Spleen (tissue), 11 donors: ENCODE data around the gene TPRG1. TPM values are rescaled to one million over a fixed set of nuclear protein-coding genes. Genes with fewer than 3 reads are reported as not detected.

Source experiments
- DNase-seq: peaks from one replicate; pipeline ENCODE4 v3.0.0-alpha.2; 2020
- H3K27ac ChIP-seq, 8 donors: fragments of 200-600 bp; sonication (generic) in 7 of 8; 1 replicate in 4 of 8; 2 replicates in 4 of 8; pipeline versions ENCODE4 v1.5.0 to v1.8.0; 2016 to 2021; ENCODE audit warnings: inconsistent platforms in 4 of 8, mild to moderate bottlenecking in 4 of 8, moderate library complexity in 1 of 8
- H3K27me3 ChIP-seq, 7 donors: fragments of 200-600 bp; sonication (generic) in 6 of 7; replicated peaks in 1 of 7; 1 replicate in 4 of 7; 2 replicates in 3 of 7; pipeline versions ENCODE4 v1.5.0 to v1.8.0; 2016 to 2021; ENCODE audit warnings: inconsistent platforms in 3 of 7, mild to moderate bottlenecking in 1 of 7
- H3K36me3 ChIP-seq, 6 donors: fragments of 200-600 bp; sonication (generic) in 5 of 6; 1 replicate in 4 of 6; 2 replicates in 2 of 6; pipeline versions ENCODE4 v1.5.0 to v1.8.0; 2016 to 2021; ENCODE audit warnings: inconsistent platforms in 2 of 6
- H3K4me1 ChIP-seq, 6 donors: fragments of 200-600 bp; sonication (generic) in 5 of 6; 1 replicate in 3 of 6; 2 replicates in 3 of 6; pipeline versions ENCODE4 v1.5.0 to v1.8.0; 2016 to 2021; ENCODE audit warnings: inconsistent platforms in 3 of 6
- H3K4me3 ChIP-seq, 8 donors: fragments of 200-600 bp; sonication (generic) in 7 of 8; 1 replicate in 4 of 8; 2 replicates in 4 of 8; pipeline versions ENCODE4 v1.5.0 to v1.8.0; 2016 to 2021; ENCODE audit warnings: inconsistent platforms in 4 of 8, mild to moderate bottlenecking in 4 of 8, moderate library complexity in 2 of 8
- H3K9me3 ChIP-seq, 8 donors: fragments of 200-600 bp; sonication (generic) in 7 of 8; 1 replicate in 4 of 8; 2 replicates in 4 of 8; pipeline versions ENCODE4 v1.5.0 to v1.8.0; 2016 to 2021; ENCODE audit warnings: inconsistent platforms in 4 of 8
- CTCF ChIP-seq, 11 experiments: fragments of 200-600 bp in 7 of 11; fragments of 450-650 bp in 4 of 11; sonication (generic) in 4 of 11; IDR thresholded peaks in 8 of 11; conservative IDR thresholded peaks in 3 of 11; 1 replicate in 7 of 11; 2 replicates in 4 of 11; pipeline versions ENCODE4 v1.4.0 to v1.8.0; 2016 to 2021; ENCODE audit warnings: antibody characterized with exemption in 11 of 11, inconsistent platforms in 4 of 11, mild to moderate bottlenecking in 1 of 11
- POLR2A ChIP-seq, 3 donors: fragments of 450-650 bp; IDR thresholded peaks; one replicate each; pipeline ENCODE4 v1.5.1; 2017; ENCODE audit warnings: antibody characterized with exemption in 3 of 3, mild to moderate bottlenecking in 1 of 3
- POLR2AphosphoS5 ChIP-seq, 3 donors: sonication (generic); formaldehyde crosslinking; IDR thresholded peaks; one replicate each; pipeline ENCODE4 v1.5.1; 2017; ENCODE audit warnings: antibody characterized with exemption in 3 of 3
- WGBS, 5 donors: extraction: QIAGEN DNeasy Blood & Tissue Kit in 3 of 5; methylation state at CpG; one replicate each; pipeline versions ENCODE4 v1.1.5 to v1.1.7; 2013 to 2018; 5-methylcytosine and 5-hydroxymethylcytosine counted together
- intact Hi-C: fragments of 100-400 bp; cut with DNase I; formaldehyde crosslinking; loops from one replicate; pipeline ENCODE4 v1.15.0; 2023; ENCODE audit warnings: low total_unique reads
- polyA plus RNA-seq, 3 donors: library from polyadenylated mRNA; stranded (reverse); fragments of 200-250 nt; gene quantifications; one replicate each; pipeline ENCODE4 v1.2.1, GENCODE V29; 2013
- total RNA-seq, 7 donors: library from RNA; depleted of rRNA in 3 of 7; stranded (reverse); fragments of >200 nt in 3 of 7; fragmentation: NEBNext Ultra II Directional in 4 of 7; extraction: Animal tissue kit (Norgen Biotek cat#: 25700) in 4 of 7; gene quantifications; one replicate each; pipeline versions ENCODE4 v1.1.0 to v1.2.1, GENCODE V29; 2016 to 2021
- donor health status: healthy with polysubstance abuse.
- donor health status: DM: no; HTN: no; CAD: no; lungs with moderate emphysema.
- donor health status: DM: no; HTN: no; CAD: no.
- donor health status: Bipolar disorder and iron deficiency.
- donor health status: healthy.
- donor health status: DM: no; HTN: no; CAD: no.
- donor health status: DM: yes; HTN: yes; CAD: no.

The TPRG1 gene
- total and polyA plus RNA-seq, 10 donors: 0.29 to 11.7 (median 4.6) TPM

- intact Hi-C loops: no loop called here
- H3K36me3 ChIP-seq: no peaks in the 10 kb centered on the region
- no peaks in the 10 kb centered on the region for H3K9me3 ChIP-seq
- no peaks in the 10 kb centered on the region for H3K27me3 ChIP-seq
- H3K4me3 ChIP-seq: no peak overlapping the region
- H3K27ac ChIP-seq: no peak overlapping the region
- H3K4me1 ChIP-seq: no peaks in the 10 kb centered on the region
- DNase-seq: no peak
- WGBS, 5 donors: 68 to 85% (median 78%) methylated on average over 7 of the region's 7 CpGs
- no peak for TF ChIP-seq CTCF (IDR thresholded peaks at IDR 0.05 in 8 of 11, conservative IDR thresholded peaks at IDR 0.05 in 3 of 11)
- TF ChIP-seq POLR2A (IDR thresholded peaks at IDR 0.05): no peak
- TF ChIP-seq POLR2AphosphoS5 (IDR thresholded peaks at IDR 0.05): no peak
Measured at GRCh38 chr3:189340680-189341460, 169.1 kb downstream of the TPRG1 start.

GRCh38 chr3:189342811-189343210 lies 171.0 kb downstream of the TPRG1 start:
- TF ChIP-seq CTCF (IDR thresholded peaks at IDR 0.05 in 8 of 11, conservative IDR thresholded peaks at IDR 0.05 in 3 of 11) (no peak), POLR2A (IDR thresholded peaks at IDR 0.05) (no peak), POLR2AphosphoS5 (IDR thresholded peaks at IDR 0.05) (no peak)
- H3K27ac ChIP-seq: no peak overlapping the region
- no peaks in the 10 kb centered on the region for H3K9me3 ChIP-seq
- 86 to 97% (median 90%) methylated on average over 1 of the region's 1 CpG for WGBS, 5 donors
- DNase-seq: no peak
- no peaks in the 10 kb centered on the region for H3K36me3 ChIP-seq
- intact Hi-C loops: no loop called here
- no peak overlapping the region for H3K4me3 ChIP-seq
- H3K27me3 ChIP-seq: no peaks in the 10 kb centered on the region
- H3K4me1 ChIP-seq: no peaks in the 10 kb centered on the region

DNA sequence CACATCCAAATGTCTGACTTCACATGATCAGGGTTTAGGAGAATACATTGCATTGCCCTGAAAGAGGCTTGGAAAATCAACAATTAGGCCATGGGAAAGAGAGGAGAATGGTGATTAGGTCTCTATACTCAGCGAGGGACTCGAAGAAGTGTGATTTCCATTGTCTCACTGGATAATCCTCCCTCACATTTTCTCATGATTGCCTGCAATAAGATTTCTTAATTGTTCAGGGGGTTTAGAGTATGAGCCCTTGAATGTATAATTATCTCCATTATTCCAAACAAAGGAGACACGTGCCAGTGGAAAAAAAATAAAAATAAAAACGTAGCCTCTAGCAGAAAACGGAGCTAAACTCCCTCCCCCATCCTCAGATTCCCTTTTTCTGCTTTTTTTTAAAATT lies 173.2 kb downstream of the TPRG1 start:
- intact Hi-C loops: no loop called here
- DNase-seq: no peak
- no peaks in the 10 kb centered on the region for H3K36me3 ChIP-seq
- no peak for TF ChIP-seq POLR2A (IDR thresholded peaks at IDR 0.05)
- no peak for TF ChIP-seq CTCF (IDR thresholded peaks at IDR 0.05 in 8 of 11, conservative IDR thresholded peaks at IDR 0.05 in 3 of 11)
- TF ChIP-seq POLR2AphosphoS5 (IDR thresholded peaks at IDR 0.05): no peak
- H3K27me3 ChIP-seq: no peaks in the 10 kb centered on the region
- no peaks in the 10 kb centered on the region for H3K4me1 ChIP-seq
- H3K4me3 ChIP-seq: no peak overlapping the region
- 81 to 88% (median 83%) methylated on average over 5 of the region's 5 CpGs for WGBS, 5 donors
- H3K27ac ChIP-seq: no peak overlapping the region
- no peaks in the 10 kb centered on the region for H3K9me3 ChIP-seq

DNA sequence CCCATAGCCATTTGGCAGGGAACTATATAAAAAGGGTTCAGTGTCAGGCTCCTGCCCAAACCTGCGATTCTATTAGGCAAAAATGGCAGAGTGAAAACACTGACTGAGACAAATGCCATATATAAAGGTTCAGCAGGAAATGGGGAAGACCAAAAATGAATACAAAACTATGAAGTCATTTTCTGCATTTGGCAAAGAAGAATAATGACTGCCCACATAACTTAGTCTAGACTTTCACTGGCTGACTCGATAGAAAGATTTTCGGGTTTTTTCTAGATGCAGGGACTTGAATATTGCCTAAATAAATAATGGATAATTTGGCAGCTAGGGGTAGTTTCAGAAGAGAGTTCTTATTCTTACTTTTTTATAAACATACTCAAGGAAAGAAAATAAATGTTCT lies 178.0 kb downstream of the TPRG1 start:
- H3K4me3 ChIP-seq: no peak overlapping the region
- no peaks in the 10 kb centered on the region for H3K36me3 ChIP-seq
- intact Hi-C loops: no loop called here
- no peak overlapping the region for H3K27ac ChIP-seq
- no peaks in the 10 kb centered on the region for H3K27me3 ChIP-seq
- TF ChIP-seq POLR2AphosphoS5 (IDR thresholded peaks at IDR 0.05): no peak
- no peak for TF ChIP-seq POLR2A (IDR thresholded peaks at IDR 0.05)
- no peak for TF ChIP-seq CTCF (IDR thresholded peaks at IDR 0.05 in 8 of 11, conservative IDR thresholded peaks at IDR 0.05 in 3 of 11)
- H3K4me1 ChIP-seq: no peaks in the 10 kb centered on the region
- WGBS, 5 donors: 76 to 90% (median 78%) methylated on average over 3 of the region's 3 CpGs
- DNase-seq: no peak
- no peaks in the 10 kb centered on the region for H3K9me3 ChIP-seq
